HG03175 (cell line): ENCODE results near the gene IPO5.

Source experiments
- ATAC-seq: cut with Tn5 transposase; IDR thresholded peaks from one replicate; pipeline ENCODE4 v1.9.1; 2021; ENCODE audit warnings: mild to moderate bottlenecking, moderate library complexity; ENCODE audit not compliant: unreplicated experiment

The IPO5 gene

GRCh38 chr13:98054301-98054700 lies 100.8 kb downstream of the IPO5 start:
- ATAC-seq = no peak

- ATAC-seq = no peak
Measured at GRCh38 chr13:98055623-98056022, 102.1 kb downstream of the IPO5 start.

GRCh38 chr13:98056839-98057410 lies 103.5 kb downstream of the IPO5 start:
- no peak for ATAC-seq

- no peak for ATAC-seq
Measured at GRCh38 chr13:98059276-98059675, 105.8 kb downstream of the IPO5 start.

GRCh38 chr13:98060282-98060681 lies 106.8 kb downstream of the IPO5 start:
- ATAC-seq = no peak

- ATAC-seq = no peak
Measured at GRCh38 chr13:98065468-98065867, 112.0 kb downstream of the IPO5 start.

- no peak for ATAC-seq
Measured at GRCh38 chr13:98066636-98067035, 113.2 kb downstream of the IPO5 start.

- ATAC-seq = no peak
Measured at GRCh38 chr13:98068521-98068920, 115.0 kb downstream of the IPO5 start.

GRCh38 chr13:98069985-98070384 lies 116.5 kb downstream of the IPO5 start:
- ATAC-seq = no peak

GRCh38 chr13:98071316-98071715 lies 117.8 kb downstream of the IPO5 start:
- no peak for ATAC-seq

- no peak for ATAC-seq
Measured at GRCh38 chr13:98072476-98072875, 119.0 kb downstream of the IPO5 start.
